Measurements from ENCODE around the gene DDX20.

GRCh38 chr1:111761717-111762116 is 6.0 kb downstream of the DDX20 start:
- TF ChIP-seq POLR2A (IDR thresholded peaks at IDR 0.05): no peak
- no peak for TF ChIP-seq CTCF (IDR thresholded peaks at IDR 0.05)
